ENCODE results near the gene AKT1. TPM values are rescaled to one million over a fixed set of nuclear protein-coding genes. Genes with fewer than 3 reads are reported as not detected.

The AKT1 gene
- total and polyA plus RNA-seq, 2 of the 13 experiments (the other 11 are each of a cell fraction or from before 2014, with no cell fraction given): 96.2 to 116 TPM

DNA sequence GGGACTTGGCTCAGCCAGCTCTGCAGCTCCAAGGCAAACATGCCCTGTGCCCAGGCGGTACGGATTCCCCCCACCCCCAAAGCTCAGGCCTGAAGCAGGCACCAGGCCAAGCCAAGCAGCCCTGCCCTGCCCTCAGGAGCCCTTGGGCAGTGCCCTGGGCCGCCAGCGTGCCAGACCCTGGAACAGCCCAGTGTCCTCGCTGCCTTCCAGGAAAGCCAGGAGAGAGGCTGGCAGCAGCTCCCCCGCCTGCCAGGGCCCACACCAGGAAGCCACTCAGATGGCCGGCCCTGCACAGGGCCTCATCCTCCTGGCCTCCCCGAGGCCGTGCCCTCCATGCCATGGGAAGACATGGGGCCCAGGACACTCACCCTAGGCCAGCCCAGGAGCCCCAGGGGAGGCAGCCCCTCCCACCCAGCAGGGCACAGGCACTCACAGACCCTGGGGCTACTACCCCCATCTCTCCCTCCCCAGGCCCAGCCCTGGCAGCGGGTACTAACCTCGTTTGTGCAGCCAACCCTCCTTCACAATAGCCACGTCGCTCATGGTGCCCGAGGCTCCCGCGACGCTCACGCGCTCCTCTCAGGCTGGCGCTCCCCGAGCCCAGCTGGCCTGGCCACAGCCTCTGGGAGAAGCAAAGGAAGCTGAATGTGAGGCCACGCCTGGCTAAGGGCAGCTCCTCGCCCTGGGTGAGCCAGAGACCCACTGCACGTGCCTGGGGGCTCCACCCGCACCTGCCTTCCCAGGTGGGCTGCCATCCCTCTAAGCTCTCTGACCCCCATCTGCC is 3.3 kb downstream of the AKT1 start (continued):
- TF ChIP-seq, protein P1, sequence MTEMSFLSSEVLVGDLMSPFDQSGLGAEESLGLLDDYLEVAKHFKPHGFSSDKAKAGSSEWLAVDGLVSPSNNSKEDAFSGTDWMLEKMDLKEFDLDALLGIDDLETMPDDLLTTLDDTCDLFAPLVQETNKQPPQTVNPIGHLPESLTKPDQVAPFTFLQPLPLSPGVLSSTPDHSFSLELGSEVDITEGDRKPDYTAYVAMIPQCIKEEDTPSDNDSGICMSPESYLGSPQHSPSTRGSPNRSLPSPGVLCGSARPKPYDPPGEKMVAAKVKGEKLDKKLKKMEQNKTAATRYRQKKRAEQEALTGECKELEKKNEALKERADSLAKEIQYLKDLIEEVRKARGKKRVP (CRISPR knock-in tag; IDR thresholded peaks at IDR 0.05): no peak
- TF ChIP-seq AKAP8 (CRISPR knock-in tag; IDR thresholded peaks at IDR 0.05) (peak; percentile 84; the same call in 1 of the 2 replicates), ZNF326 (CRISPR knock-in tag; IDR thresholded peaks at IDR 0.05; ENCODE audit: borderline replicate concordance) (0 out of 2 replicates have a peak, but pooled peaks have one; percentile 30), ZC3H4 (CRISPR knock-in tag; IDR thresholded peaks at IDR 0.05; ENCODE audit: borderline replicate concordance) (no peak), U2AF1 (optimal IDR thresholded peaks at IDR 0.05; ENCODE audit: low read depth, low read length) (no peak), ZXDC (CRISPR knock-in tag; IDR thresholded peaks at IDR 0.05) (no peak), AGO2 (optimal IDR thresholded peaks at IDR 0.05; ENCODE audit: low read depth, low read length) (peak; percentile 35)

GRCh38 chr14:104791425-104791824 is 4.1 kb downstream of the AKT1 start:
- Histone ChIP-seq H3K36me3 (replicated peaks in 1 of 2; ENCODE audit: control insufficient read depth in 1 of 2, insufficient read depth in 2 of 2, low read length in 2 of 2) (peaks cover 16 to 25% of the 10 kb centered on the region in 2 experiments; a peak in 3 of 5 replicates), H3K9ac (ENCODE audit: insufficient read depth, low read depth, low read length) (no peak overlapping the region), H3K9me3 (ENCODE audit: low read length) (no peaks in the 10 kb centered on the region), H3K27ac (ENCODE audit: extremely low read length, insufficient read depth, low read length) (no peak overlapping the region), H3K4me2 (ENCODE audit: low read depth, low read length) (no peak overlapping the region), H3K4me3 (replicated peaks in 1 of 3; ENCODE audit: insufficient read depth in 1 of 3, low read depth in 2 of 3, low read length in 3 of 3) (no peak overlapping the region), H3K27me3 (ENCODE audit: control insufficient read depth in 1 of 2, insufficient read depth in 2 of 2, low read length in 2 of 2) (no peaks in the 10 kb centered on the region), H4K20me1 (ENCODE audit: insufficient read depth, low read length) (peaks cover 17% of the 10 kb centered on the region), H2AFZ (ENCODE audit: low read length) (no peak overlapping the region), H3K4me1 (ENCODE audit: insufficient read depth, low read length) (peaks cover 39% of the 10 kb centered on the region), H3K79me2 (ENCODE audit: insufficient read depth, low read length) (peaks cover 26% of the 10 kb centered on the region)
- 96% methylated on average over 9 of the region's 9 CpGs for WGBS (ENCODE audit: low lambda C conversion rate)
- POLR2A ChIA-PET: no interaction called here
- in situ Hi-C loops (cut with HindIII; ENCODE audit: extremely low pct_ligation_motif_present, low pct_unique_long_range_greater_than_20kb) (no loop called here), intact Hi-C loops (cut with micrococcal nuclease; ENCODE audit: unreplicated experiment) (no loop called here)
- no peak for DNase-seq (ENCODE audit: low spot score)
- CTCF ChIA-PET (ENCODE audit: low intra/inter-chr PET ratio, low total read pairs): no interaction called here
- no peak for ATAC-seq
- FAIRE-seq: no peak
- no TSS peak for BruUV-seq (replicated peaks)
- TF ChIP-seq ZNF12 (CRISPR knock-in tag; IDR thresholded peaks at IDR 0.05): no peak
- TF ChIP-seq, protein P2, sequence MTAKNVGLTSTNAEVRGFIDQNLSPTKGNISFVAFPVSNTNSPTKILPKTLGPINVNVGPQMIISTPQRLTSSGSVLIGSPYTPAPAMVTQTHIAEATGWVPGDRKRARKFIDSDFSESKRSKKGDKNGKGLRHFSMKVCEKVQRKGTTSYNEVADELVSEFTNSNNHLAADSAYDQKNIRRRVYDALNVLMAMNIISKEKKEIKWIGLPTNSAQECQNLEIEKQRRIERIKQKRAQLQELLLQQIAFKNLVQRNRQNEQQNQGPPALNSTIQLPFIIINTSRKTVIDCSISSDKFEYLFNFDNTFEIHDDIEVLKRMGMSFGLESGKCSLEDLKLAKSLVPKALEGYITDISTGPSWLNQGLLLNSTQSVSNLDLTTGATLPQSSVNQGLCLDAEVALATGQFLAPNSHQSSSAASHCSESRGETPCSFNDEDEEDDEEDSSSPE (CRISPR knock-in tag; IDR thresholded peaks at IDR 0.05): no peak
- TF ChIP-seq ZNF550 (CRISPR knock-in tag; IDR thresholded peaks at IDR 0.05; ENCODE audit: borderline replicate concordance): no peak
- TF ChIP-seq ZNF788 (CRISPR knock-in tag; IDR thresholded peaks at IDR 0.05; ENCODE audit: borderline replicate concordance): no peak
- TF ChIP-seq KMT2B (CRISPR knock-in tag; IDR thresholded peaks at IDR 0.05): no peak
- TF ChIP-seq ZBTB33 (CRISPR knock-in tag; IDR thresholded peaks at IDR 0.05): no peak
- TF ChIP-seq ZNF260 (CRISPR knock-in tag; IDR thresholded peaks at IDR 0.05; ENCODE audit: borderline replicate concordance, low read depth): no peak
- TF ChIP-seq IKZF4 (CRISPR knock-in tag; IDR thresholded peaks at IDR 0.05; ENCODE audit: borderline replicate concordance, low read depth, not compliant biosample characterization): no peak
